Cardiac fibroblast (primary cell): Measurements from ENCODE around the gene SOX15.

Experiments
- DNase-seq, 2 donors: peaks; one replicate each; pipeline versions ENCODE4 v3.0.0 to v3.0.0-alpha.2; 2010; ENCODE audit warnings: low read depth in 2 of 2
- H3K4me3 ChIP-seq, 2 donors: replicated peaks in 1 of 2; 1 replicate in 1 of 2; 2 replicates in 1 of 2; pipeline ENCODE4 v1.5.1; 2011; ENCODE audit warnings: low read depth in 2 of 2, low read length in 2 of 2, mild to moderate bottlenecking in 2 of 2, moderate library complexity in 1 of 2
- CTCF ChIP-seq: IDR thresholded peaks from one replicate; pipeline ENCODE4 v1.5.1; 2011; ENCODE audit warnings: low read depth, mild to moderate bottlenecking, low read length, inconsistent platforms

SOX15 gene

GRCh38 chr17:7572338-7572587 lies 17.6 kb downstream of the SOX15 start:
- peak overlapping the region; percentile 46 to 62 for H3K4me3 ChIP-seq
- TF ChIP-seq CTCF = no peak
- DNase-seq = no peak

- DNase-seq = no peak
- H3K4me3 ChIP-seq = no peak overlapping the region
- TF ChIP-seq CTCF = no peak
Measured at GRCh38 chr17:7570351-7570750, 19.5 kb downstream of the SOX15 start.

- no peak for DNase-seq
- H3K4me3 ChIP-seq = no peak overlapping the region
- no peak for TF ChIP-seq CTCF
Measured at GRCh38 chr17:7569571-7569970, 20.3 kb downstream of the SOX15 start.

- DNase-seq = no peak
- TF ChIP-seq CTCF = no peak
Measured at GRCh38 chr17:7563115-7563869, 26.6 kb downstream of the SOX15 start.

GRCh38 chr17:7562208-7562605 lies 27.7 kb downstream of the SOX15 start:
- no peak for DNase-seq
- no peak for TF ChIP-seq CTCF
- peak overlapping the region; percentile 83 to 86 for H3K4me3 ChIP-seq

More at GRCh38 chr17:7563115-7563869, 26.6 kb downstream of the SOX15 start:
- no peak overlapping the region for H3K4me3 ChIP-seq

- no peak for TF ChIP-seq CTCF
- H3K4me3 ChIP-seq = peak within 1 kb of the TSS; percentile 83 to 86
- peak; percentile 87 to 93 for DNase-seq
Measured at GRCh38 chr17:7561589-7562207, 28.2 kb downstream of the SOX15 start, which contains the start of gene SENP3. SENP3 (plus strand) TSS chr17:7561919; CDS start chr17:7563077, 1,158 bp downstream.
